Astrocyte (in vitro differentiated cells and primary cell): ENCODE measurements around the gene SLC39A10. TPM values are rescaled to one million over a fixed set of nuclear protein-coding genes. Genes with fewer than 3 reads are reported as not detected.

Experiments
- DNase-seq: peaks from one replicate; pipeline ENCODE4 v3.0.0-alpha.2; 2010; ENCODE audit warnings: low read depth
- FAIRE-seq: peaks from 2 replicates; lab custom pipeline; 2011; peaks lifted over from hg19 to GRCh38; lab: Jason Lieb, UNC
- H2AFZ ChIP-seq: 2 replicates; pipeline ENCODE4 v1.6.0; 2012; ENCODE audit warnings: low read depth, low read length, inconsistent platforms
- H3K27ac ChIP-seq: 2 replicates; pipeline ENCODE4 v1.5.1; 2011; ENCODE audit warnings: low read depth, low read length, inconsistent platforms
- H3K27me3 ChIP-seq: 2 replicates; pipeline ENCODE4 v1.6.0; 2011; ENCODE audit warnings: low read length, inconsistent platforms; ENCODE audit not compliant: insufficient read depth
- H3K36me3 ChIP-seq: 2 replicates; pipeline ENCODE4 v1.5.1; 2011; ENCODE audit warnings: low read length, inconsistent platforms; ENCODE audit not compliant: insufficient read depth
- H3K4me1 ChIP-seq: 2 replicates; pipeline ENCODE4 v1.5.1; 2011; ENCODE audit warnings: low read length, inconsistent platforms; ENCODE audit not compliant: insufficient read depth
- H3K4me2 ChIP-seq: 2 replicates; pipeline ENCODE4 v1.6.0; 2012; ENCODE audit warnings: low read length, inconsistent platforms
- H3K4me3 ChIP-seq: 2 replicates; pipeline ENCODE4 v1.5.1; 2011; ENCODE audit warnings: low read depth, mild to moderate bottlenecking, low read length, inconsistent platforms; ENCODE audit not compliant: insufficient read depth
- H3K79me2 ChIP-seq: 2 replicates; pipeline ENCODE4 v1.6.0; 2012; ENCODE audit warnings: mild to moderate bottlenecking, low read length, inconsistent platforms; ENCODE audit not compliant: insufficient read depth
- H3K9ac ChIP-seq: 2 replicates; pipeline ENCODE4 v1.6.0; 2012; ENCODE audit warnings: mild to moderate bottlenecking, low read length, inconsistent platforms
- H3K9me3 ChIP-seq: 2 replicates; pipeline ENCODE4 v1.5.1; 2012; ENCODE audit warnings: low read depth, mild to moderate bottlenecking, low read length, inconsistent platforms; ENCODE audit not compliant: insufficient read depth
- H4K20me1 ChIP-seq: 2 replicates; pipeline ENCODE4 v1.6.0; 2012; ENCODE audit warnings: low read length, inconsistent platforms; ENCODE audit not compliant: insufficient read depth
- H3K27ac Mint-ChIP-seq: one replicate; pipeline ENCODE4 v1.8.0; 2021; ENCODE audit warnings: mild to moderate bottlenecking, mixed read lengths; ENCODE audit not compliant: unreplicated experiment
- H3K27me3 Mint-ChIP-seq: one replicate; pipeline ENCODE4 v1.8.0; 2021; ENCODE audit warnings: low read depth, mixed read lengths; ENCODE audit not compliant: unreplicated experiment
- H3K36me3 Mint-ChIP-seq: one replicate; pipeline ENCODE4 v1.8.0; 2021; ENCODE audit warnings: low read depth, mixed read lengths; ENCODE audit not compliant: unreplicated experiment
- H3K4me1 Mint-ChIP-seq: one replicate; pipeline ENCODE4 v1.8.0; 2021; ENCODE audit warnings: low read depth, mixed read lengths; ENCODE audit not compliant: unreplicated experiment
- H3K4me3 Mint-ChIP-seq: one replicate; pipeline ENCODE4 v1.8.0; 2021; ENCODE audit warnings: mild to moderate bottlenecking, moderate library complexity, mixed read lengths; ENCODE audit not compliant: unreplicated experiment
- H3K9me3 Mint-ChIP-seq: one replicate; pipeline ENCODE4 v1.8.0; 2021; ENCODE audit warnings: mild to moderate bottlenecking, mixed read lengths; ENCODE audit not compliant: unreplicated experiment
- CTCF ChIP-seq: IDR thresholded peaks from 2 replicates; pipeline ENCODE4 v1.5.1; 2011; ENCODE audit warnings: low read depth, mild to moderate bottlenecking, inconsistent platforms, low read length, moderate library complexity; ENCODE audit not compliant: insufficient read depth
- EZH2 ChIP-seq: IDR thresholded peaks from 2 replicates; pipeline ENCODE4 v1.6.1; 2012; ENCODE audit warnings: mild to moderate bottlenecking, low read length, inconsistent platforms; ENCODE audit not compliant: insufficient read depth
- total RNA-seq: library from RNA; stranded (reverse); gene quantifications from 2 replicates; pipeline ENCODE4 v1.2.1, GENCODE V29; 2021

The SLC39A10 gene
- total RNA-seq, 1 donor from 2014 or later: 96.2 TPM

GRCh38 chr2:195610717-195611116 is 46.3 kb upstream of the SLC39A10 start:
- FAIRE-seq: no peak
- Histone ChIP-seq H3K79me2 (no peaks in the 10 kb centered on the region), H3K27ac (no peak overlapping the region), H3K9me3 (no peaks in the 10 kb centered on the region), H3K4me1 (peaks cover 22% of the 10 kb centered on the region), H2AFZ (no peak overlapping the region), H3K4me3 (no peak overlapping the region), H3K27me3 (no peaks in the 10 kb centered on the region), H3K36me3 (no peaks in the 10 kb centered on the region), H3K9ac (no peak overlapping the region), H4K20me1 (no peaks in the 10 kb centered on the region), H3K4me2 (no peak overlapping the region)
- H3K9me3 Mint-ChIP-seq: no peaks in the 10 kb centered on the region
- no peak overlapping the region for H3K27ac Mint-ChIP-seq
- no peaks in the 10 kb centered on the region for H3K27me3 Mint-ChIP-seq
- no peak overlapping the region for H3K4me3 Mint-ChIP-seq
- peaks cover 32% of the 10 kb centered on the region for H3K4me1 Mint-ChIP-seq
- no peak for DNase-seq
- no peaks in the 10 kb centered on the region for H3K36me3 Mint-ChIP-seq
- TF ChIP-seq EZH2: no peak
- no peak for TF ChIP-seq CTCF

GRCh38 chr2:195612611-195613495 is 44.2 kb upstream of the SLC39A10 start:
- Histone ChIP-seq H3K27ac (peak overlapping the region; percentile 93), H3K4me3 (peak overlapping the region; percentile 56), H3K9ac (peak overlapping the region; percentile 90), H3K79me2 (no peaks in the 10 kb centered on the region), H3K27me3 (no peaks in the 10 kb centered on the region), H3K36me3 (no peaks in the 10 kb centered on the region), H4K20me1 (no peaks in the 10 kb centered on the region), H3K4me2 (peak overlapping the region; percentile 83), H3K4me1 (peaks cover 22% of the 10 kb centered on the region), H3K9me3 (no peaks in the 10 kb centered on the region), H2AFZ (peak overlapping the region; percentile 8)
- Mint-ChIP-seq H3K4me1 (peaks cover 32% of the 10 kb centered on the region), H3K4me3 (peak overlapping the region; percentile 84), H3K36me3 (no peaks in the 10 kb centered on the region), H3K27ac (peak overlapping the region; percentile 97), H3K27me3 (no peaks in the 10 kb centered on the region), H3K9me3 (no peaks in the 10 kb centered on the region)
- peak; percentile 94 for DNase-seq
- no peak for TF ChIP-seq EZH2
- TF ChIP-seq CTCF: no peak
- peak; percentile 96 for FAIRE-seq

GRCh38 chr2:195613922-195614321 is 43.1 kb upstream of the SLC39A10 start:
- Mint-ChIP-seq H3K36me3 (no peaks in the 10 kb centered on the region), H3K9me3 (no peaks in the 10 kb centered on the region), H3K4me1 (peaks cover 28% of the 10 kb centered on the region), H3K4me3 (peak overlapping the region; percentile 84), H3K27ac (peak overlapping the region; percentile 97), H3K27me3 (no peaks in the 10 kb centered on the region)
- Histone ChIP-seq H3K36me3 (no peaks in the 10 kb centered on the region), H3K9ac (peak overlapping the region; percentile 90), H3K4me2 (peak overlapping the region; percentile 83), H2AFZ (no peak overlapping the region), H3K27me3 (no peaks in the 10 kb centered on the region), H3K27ac (peak overlapping the region; percentile 93), H4K20me1 (no peaks in the 10 kb centered on the region), H3K9me3 (no peaks in the 10 kb centered on the region), H3K79me2 (no peaks in the 10 kb centered on the region), H3K4me3 (peak overlapping the region; percentile 56), H3K4me1 (peaks cover 22% of the 10 kb centered on the region)
- DNase-seq (peak; percentile 95), FAIRE-seq (peak; percentile 95)
- TF ChIP-seq EZH2 (no peak), CTCF (no peak)
